T-cell (primary cell): ENCODE data around the gene MPZL2. TPM values are rescaled to one million over a fixed set of nuclear protein-coding genes. Genes with fewer than 3 reads are reported as not detected.

Source experiments
- ATAC-seq, 4 experiments: fragments of 200-7000 bp in 3 of 4; fragments of 150-1000 bp in 1 of 4; cut with Tn5 transposase; replicated peaks in 1 of 4; 1 replicate in 3 of 4; 2 replicates in 1 of 4; pipeline ENCODE4 v1.10.0; 2021; ENCODE audit warnings: moderate library complexity in 3 of 4, mild to moderate bottlenecking in 2 of 4, moderate number of reproducible peaks in 1 of 4
- CTCF ChIA-PET, 2 donors: fragments of 300-600 bp; sonication (Branson Sonifier 250); formaldehyde crosslinking; loops; one replicate each; lab custom pipeline; 2022; ENCODE audit warnings: antibody characterized with exemption in 2 of 2; lab: Charles Lee
- POLR2A ChIA-PET, 2 donors: fragments of 300-600 bp; sonication (Branson Sonifier 250); formaldehyde crosslinking; loops; one replicate each; lab custom pipeline; 2022; ENCODE audit warnings: antibody characterized with exemption in 2 of 2; lab: Charles Lee
- DNase-seq, 35 experiments: peaks; one replicate each; pipeline versions ENCODE4 v3.0.0 to v3.0.0-alpha.2; 2013 to 2023
- H3K27ac ChIP-seq: one replicate; pipeline ENCODE4 v1.5.1; 2013; ENCODE audit warnings: low read length
- H3K27me3 ChIP-seq, 2 experiments: replicated peaks in 1 of 2; 1 replicate in 1 of 2; 2 replicates in 1 of 2; pipeline versions ENCODE4 v1.6.1 to v1.7.0; 2013; ENCODE audit warnings: low read length in 1 of 2, mixed read lengths in 1 of 2; ENCODE audit not compliant: control insufficient read depth in 2 of 2, insufficient read depth in 2 of 2; ENCODE audit errors: extremely low read depth in 1 of 2
- H3K36me3 ChIP-seq, 2 donors: 1 replicate in 1 of 2; 2 replicates in 1 of 2; pipeline versions ENCODE4 v1.6.1 to v1.7.0; 2013; ENCODE audit warnings: low read length in 1 of 2; ENCODE audit not compliant: control insufficient read depth in 2 of 2, insufficient read depth in 1 of 2; ENCODE audit errors: extremely low read depth in 1 of 2
- H3K4me1 ChIP-seq, 2 experiments: 1 replicate in 1 of 2; 2 replicates in 1 of 2; pipeline versions ENCODE4 v1.6.1 to v1.7.0; 2013; ENCODE audit warnings: low read length in 2 of 2, mixed read lengths in 1 of 2; ENCODE audit not compliant: insufficient read depth in 2 of 2, control insufficient read depth in 1 of 2; ENCODE audit errors: extremely low read depth in 1 of 2
- H3K4me3 ChIP-seq, 2 donors: 1 replicate in 1 of 2; 2 replicates in 1 of 2; pipeline versions ENCODE4 v1.5.1 to v1.7.0; 2013; ENCODE audit warnings: mild to moderate bottlenecking in 2 of 2, low read length in 1 of 2, moderate library complexity in 1 of 2; ENCODE audit not compliant: control insufficient read depth in 1 of 2; ENCODE audit errors: extremely low read depth in 1 of 2
- H3K9me3 ChIP-seq: 2 replicates; pipeline ENCODE4 v1.7.0; 2013
- H3K27ac Mint-ChIP-seq, 2 donors: one replicate each; pipeline ENCODE4 v1.8.0; 2020 to 2021; ENCODE audit warnings: mild to moderate bottlenecking in 2 of 2, mixed read lengths in 2 of 2
- H3K27me3 Mint-ChIP-seq, 2 donors: one replicate each; pipeline ENCODE4 v1.8.0; 2021 to 2022; ENCODE audit warnings: mixed read lengths in 2 of 2
- H3K36me3 Mint-ChIP-seq: one replicate; pipeline ENCODE4 v1.8.0; 2021; ENCODE audit warnings: mixed read lengths
- H3K4me1 Mint-ChIP-seq, 3 donors: one replicate each; pipeline ENCODE4 v1.8.0; 2020 to 2022; ENCODE audit warnings: mixed read lengths in 3 of 3, mild to moderate bottlenecking in 1 of 3
- H3K4me3 Mint-ChIP-seq, 3 donors: one replicate each; pipeline ENCODE4 v1.8.0; 2020 to 2022; ENCODE audit warnings: mild to moderate bottlenecking in 3 of 3, mixed read lengths in 3 of 3, moderate library complexity in 3 of 3
- H3K9me3 Mint-ChIP-seq, 3 donors: one replicate each; pipeline ENCODE4 v1.8.0; 2020 to 2022; ENCODE audit warnings: mixed read lengths in 3 of 3
- WGBS: methylation state at CpG from one replicate; pipeline ENCODE4 v1.1.5; 2013; ENCODE audit warnings: missing lambda C conversion rate; ENCODE audit not compliant: insufficient coverage; 5-methylcytosine and 5-hydroxymethylcytosine counted together
- total RNA-seq, 35 experiments: library from RNA in 6 of 35; stranded (reverse) in 6 of 35; fragments of 120-200 nt in 1 of 35; gene quantifications; one replicate each; pipeline versions ENCODE4 v1.2.1 to v1.2.4 and lab custom pipeline; 2013 to 2026

Gene MPZL2
- total RNA-seq, 5 donors from 2014 or later (not counting 1 experiment from before 2014, with no cell fraction given): 0.85 to 5.6 (median 2.0) TPM

DNA sequence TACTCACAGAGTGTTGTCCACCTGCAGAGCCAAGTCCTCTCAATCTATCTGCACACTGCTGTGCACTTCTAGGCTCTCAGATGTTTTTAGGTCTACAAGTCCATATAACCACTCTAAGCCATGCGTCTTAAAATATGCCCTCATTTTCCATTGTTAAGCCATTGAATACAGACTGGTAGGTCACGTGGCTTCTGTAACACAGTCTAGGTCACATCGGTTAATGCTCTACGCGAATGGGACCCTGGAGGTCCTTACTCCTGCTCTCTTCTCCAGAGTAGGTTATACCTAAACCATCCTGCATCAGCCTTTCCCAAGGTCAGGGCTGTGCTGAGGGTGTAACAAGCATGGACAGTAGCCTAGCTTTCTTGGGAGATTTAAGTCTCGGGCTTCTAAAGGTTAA lies 40.1 kb downstream of the MPZL2 start:
- peaks cover 67 to 77% of the 10 kb centered on the region in 2 experiments for H3K4me1 ChIP-seq
- H3K4me3 Mint-ChIP-seq: peak overlapping the region; percentile 83 to 91 (median 90)
- ChIA-PET CTCF (interaction anchor here (0.6 to 1.5 kb wide), 14 partner anchors 8 to 250 kb away, joined by 3 to 20 read pairs (median 4); partner anchors contain the start of gene MPZL3 (in 1 of the 2)), POLR2A (interaction anchor here (0.8 to 1.4 kb wide), 10 partner anchors 10 to 136 kb away, joined by 3 to 10 read pairs (median 4); partner anchors contain the start of genes MPZL3 (in 2 of the 2) and UBE4A (in 1 of the 2))
- ATAC-seq (peak in 2 of 4 experiments; percentile 14 to 20), DNase-seq (peak in 6 of 35 experiments; percentile 18 to 48 (median 30))
- WGBS: no CpG with 5 or more reads among the region's 6 CpGs
- H3K36me3 Mint-ChIP-seq: peaks cover 25% of the 10 kb centered on the region
- H3K4me3 ChIP-seq: peak overlapping the region; percentile 63 to 87
- no peaks in the 10 kb centered on the region for H3K27me3 Mint-ChIP-seq
- H3K4me1 Mint-ChIP-seq: peaks cover 47 to 67% (median 62%) of the 10 kb centered on the region in 3 donors
- H3K27ac Mint-ChIP-seq: peak overlapping the region in 1 of 2 donors; percentile 94
- peaks cover 0 to 4% of the 10 kb centered on the region in 2 donors for H3K36me3 ChIP-seq
- peak overlapping the region; percentile 84 for H3K27ac ChIP-seq
- H3K9me3 Mint-ChIP-seq: no peaks in the 10 kb centered on the region
- no peaks in the 10 kb centered on the region for H3K27me3 ChIP-seq
- H3K9me3 ChIP-seq: no peaks in the 10 kb centered on the region

DNA sequence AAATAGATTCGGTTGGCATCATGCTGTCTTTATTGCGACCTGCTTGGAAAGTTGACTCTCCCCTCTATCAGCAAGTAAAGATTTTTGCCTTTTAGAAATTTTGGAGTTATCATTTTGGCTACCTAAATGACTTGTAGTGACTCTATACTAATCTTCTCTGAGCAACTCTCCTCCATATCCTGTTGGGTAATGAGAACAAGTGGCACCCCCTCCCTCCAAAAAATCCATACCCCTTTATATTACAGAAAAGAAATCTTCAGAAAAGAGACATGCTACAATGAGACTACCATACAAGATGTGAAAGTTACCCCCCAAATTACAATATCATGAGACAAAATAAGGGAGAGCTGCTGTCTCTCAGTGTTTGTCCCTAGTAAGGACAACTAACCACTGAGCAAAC lies 40.5 kb downstream of the MPZL2 start:
- Mint-ChIP-seq H3K36me3 (peaks cover 28% of the 10 kb centered on the region), H3K4me1 (peaks cover 51 to 71% (median 66%) of the 10 kb centered on the region in 3 donors), H3K27ac (peak overlapping the region in 1 of 2 donors; percentile 94), H3K9me3 (no peaks in the 10 kb centered on the region), H3K27me3 (no peaks in the 10 kb centered on the region), H3K4me3 (peak overlapping the region; percentile 83 to 91 (median 90))
- no peaks in the 10 kb centered on the region for H3K27me3 ChIP-seq
- POLR2A ChIA-PET: interaction anchor here in 1 of 2 donors (1.3 kb wide), 1 partner anchor 29 kb away, joined by 10 read pairs; the partner anchor contains the start of gene MPZL3
- no peaks in the 10 kb centered on the region for H3K9me3 ChIP-seq
- ATAC-seq: peak in 1 of 4 experiments; percentile 17
- no CpG with 5 or more reads among the region's 2 CpGs for WGBS
- DNase-seq: peak in 1 of 35 experiments; percentile 34
- H3K4me3 ChIP-seq: peak overlapping the region; percentile 63 to 87
- H3K27ac ChIP-seq: peak overlapping the region; percentile 84
- CTCF ChIA-PET: interaction anchor here in 1 of 2 donors (1.2 to 1.5 kb wide), 3 partner anchors 18 to 28 kb away, joined by 3 to 20 read pairs (median 5); partner anchors contain the start of gene MPZL3
- peaks cover 0 to 4% of the 10 kb centered on the region in 2 donors for H3K36me3 ChIP-seq
- H3K4me1 ChIP-seq: peaks cover 66 to 73% of the 10 kb centered on the region in 2 experiments

- H3K4me3 Mint-ChIP-seq: peak overlapping the region; percentile 75 to 91 (median 90)
- DNase-seq: no peak
- ChIA-PET POLR2A (no interaction called here), CTCF (interaction anchor here (0.5 to 1.7 kb wide), 3 partner anchors 24 to 29 kb away, joined by 4 to 5 read pairs (median 4); partner anchors contain the start of gene MPZL3 (in 1 of the 2))
- H3K9me3 ChIP-seq: no peaks in the 10 kb centered on the region
- peak overlapping the region in 1 of 2 donors; percentile 17 for H3K4me3 ChIP-seq
- H3K4me1 ChIP-seq: peaks cover 60 to 77% of the 10 kb centered on the region in 2 experiments
- peaks cover 0 to 4% of the 10 kb centered on the region in 2 donors for H3K36me3 ChIP-seq
- WGBS: no CpG with 5 or more reads among the region's 4 CpGs
- peak overlapping the region; percentile 84 for H3K27ac ChIP-seq
- H3K27me3 ChIP-seq: no peaks in the 10 kb centered on the region
- peaks cover 22% of the 10 kb centered on the region for H3K36me3 Mint-ChIP-seq
- no peaks in the 10 kb centered on the region for H3K27me3 Mint-ChIP-seq
- peaks cover 63 to 83% (median 77%) of the 10 kb centered on the region in 3 donors for H3K4me1 Mint-ChIP-seq
- H3K9me3 Mint-ChIP-seq: no peaks in the 10 kb centered on the region
- peak overlapping the region; percentile 91 to 93 for H3K27ac Mint-ChIP-seq
- no peak for ATAC-seq
Observed at GRCh38 chr11:118222437-118222836, 41.7 kb downstream of the MPZL2 start.

- CTCF ChIA-PET: interaction anchor here (0.5 to 1.7 kb wide), 5 partner anchors 10 to 130 kb away, joined by 3 to 5 read pairs (median 4); partner anchors contain the start of gene MPZL3 (in 1 of the 2)
Observed at GRCh38 chr11:118221419-118221818, 42.7 kb downstream of the MPZL2 start.

DNA sequence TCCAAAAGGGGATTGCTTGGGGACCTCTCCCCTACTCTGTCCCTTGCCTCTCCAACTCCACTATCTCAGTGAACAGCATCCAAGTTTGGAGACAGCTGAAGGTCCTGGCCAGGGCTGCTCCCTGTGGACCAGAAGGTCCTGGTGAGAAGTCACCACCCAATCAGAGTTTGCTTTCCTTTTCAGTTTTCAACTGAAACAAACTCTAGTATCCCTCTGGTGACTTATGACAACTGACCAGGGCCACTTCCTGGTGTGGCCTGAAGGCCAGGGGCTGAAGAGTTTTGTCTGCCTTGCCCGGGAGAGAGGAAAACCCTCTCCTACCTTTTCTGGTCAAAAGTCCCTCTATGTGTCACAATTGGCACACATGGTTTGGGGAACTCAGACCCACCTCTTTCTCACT lies 44.4 kb downstream of the MPZL2 start:
- peaks cover 88 to 99% (median 92%) of the 10 kb centered on the region in 3 donors for H3K4me1 Mint-ChIP-seq
- ATAC-seq: no peak
- no peak for DNase-seq
- no peaks in the 10 kb centered on the region for H3K27me3 ChIP-seq
- H3K36me3 Mint-ChIP-seq: peaks cover 13% of the 10 kb centered on the region
- peak overlapping the region; percentile 62 to 91 (median 90) for H3K4me3 Mint-ChIP-seq
- H3K9me3 Mint-ChIP-seq: no peaks in the 10 kb centered on the region
- H3K4me3 ChIP-seq: no peak overlapping the region
- POLR2A ChIA-PET: interaction anchor here in 1 of 2 donors (0.6 kb wide), 1 partner anchor 156 kb away, joined by 3 read pairs; no protein-coding TSS in a partner anchor
- H3K27me3 Mint-ChIP-seq: no peaks in the 10 kb centered on the region
- no peaks in the 10 kb centered on the region for H3K36me3 ChIP-seq
- peak overlapping the region; percentile 44 for H3K27ac ChIP-seq
- no peaks in the 10 kb centered on the region for H3K9me3 ChIP-seq
- peaks cover 55 to 73% of the 10 kb centered on the region in 2 experiments for H3K4me1 ChIP-seq
- no CpG with 5 or more reads among the region's 1 CpG for WGBS
- peak overlapping the region; percentile 91 to 95 for H3K27ac Mint-ChIP-seq
- CTCF ChIA-PET: interaction anchor here (0.6 to 1.2 kb wide), 2 partner anchors 11 to 113 kb away, joined by 3 read pairs; no protein-coding TSS in a partner anchor

More at GRCh38 chr11:118221419-118221818, 42.7 kb downstream of the MPZL2 start:
- Mint-ChIP-seq H3K4me3 (peak overlapping the region; percentile 62 to 91 (median 90)), H3K9me3 (no peaks in the 10 kb centered on the region), H3K27ac (peak overlapping the region; percentile 74 to 91), H3K27me3 (no peaks in the 10 kb centered on the region), H3K4me1 (peaks cover 73 to 93% (median 88%) of the 10 kb centered on the region in 3 donors), H3K36me3 (peaks cover 15% of the 10 kb centered on the region)
- Histone ChIP-seq H3K4me3 (peak overlapping the region in 1 of 2 donors; percentile 15), H3K27me3 (no peaks in the 10 kb centered on the region), H3K4me1 (peaks cover 60 to 74% of the 10 kb centered on the region in 2 experiments), H3K36me3 (peaks cover 0 to 4% of the 10 kb centered on the region in 2 donors), H3K9me3 (no peaks in the 10 kb centered on the region), H3K27ac (peak overlapping the region; percentile 84)
- POLR2A ChIA-PET: no interaction called here
- no peak for DNase-seq
- WGBS: 90% methylated on average over 5 of the region's 5 CpGs
- no peak for ATAC-seq

GRCh38 chr11:118219244-118219643 lies 44.9 kb downstream of the MPZL2 start:
- Histone ChIP-seq H3K9me3 (no peaks in the 10 kb centered on the region), H3K27ac (peak overlapping the region; percentile 44), H3K4me1 (peaks cover 60 to 74% of the 10 kb centered on the region in 2 experiments), H3K27me3 (no peaks in the 10 kb centered on the region), H3K4me3 (no peak overlapping the region), H3K36me3 (no peaks in the 10 kb centered on the region)
- Mint-ChIP-seq H3K36me3 (peaks cover 13% of the 10 kb centered on the region), H3K4me1 (peaks cover 93 to 99% (median 94%) of the 10 kb centered on the region in 3 donors), H3K27ac (peak overlapping the region; percentile 91 to 95), H3K4me3 (peak overlapping the region; percentile 62 to 91 (median 90)), H3K27me3 (no peaks in the 10 kb centered on the region), H3K9me3 (no peaks in the 10 kb centered on the region)
- ATAC-seq: no peak
- DNase-seq: no peak
- ChIA-PET POLR2A (interaction anchor here in 1 of 2 donors (1.0 kb wide), 1 partner anchor 20 kb away, joined by 4 read pairs; no protein-coding TSS in a partner anchor), CTCF (interaction anchor here in 1 of 2 donors (1.2 kb wide), 1 partner anchor 11 kb away, joined by 3 read pairs; no protein-coding TSS in a partner anchor)
